EL (cell line): ENCODE results near the gene IPCEF1.

Experiments used
- DNase-seq: peaks from one replicate; pipeline ENCODE4 v3.0.0-alpha.2; 2016

IPCEF1 gene

GRCh38 chr6:154356690-154357089 is at the start of gene IPCEF1:
Gene IPCEF1, minus strand, starts transcription at chr6:154356803. Its CDS starts 90,856 bp downstream, at chr6:154265947.
- no peak for DNase-seq

- DNase-seq, result no peak
Measured at GRCh38 chr6:154406301-154406700, 49.7 kb upstream of the IPCEF1 start.

- peak; percentile 76 for DNase-seq
Measured at GRCh38 chr6:154404791-154405400, 48.3 kb upstream of the IPCEF1 start.

GRCh38 chr6:154403788-154404187 is 47.2 kb upstream of the IPCEF1 start:
- peak; percentile 86 for DNase-seq

GRCh38 chr6:154402081-154402780 is 45.6 kb upstream of the IPCEF1 start:
- no peak for DNase-seq

GRCh38 chr6:154399097-154399496 is 42.5 kb upstream of the IPCEF1 start:
- peak; percentile 65 for DNase-seq

- no peak for DNase-seq
Measured at GRCh38 chr6:154397491-154398195, 41.0 kb upstream of the IPCEF1 start.

GRCh38 chr6:154395878-154396277 is 39.3 kb upstream of the IPCEF1 start:
- no peak for DNase-seq

GRCh38 chr6:154395316-154395715 is 38.7 kb upstream of the IPCEF1 start:
- DNase-seq, result no peak

GRCh38 chr6:154394571-154394970 is 38.0 kb upstream of the IPCEF1 start:
- no peak for DNase-seq

- no peak for DNase-seq
Measured at GRCh38 chr6:154390034-154390433, 33.4 kb upstream of the IPCEF1 start.

GRCh38 chr6:154388803-154389202 is 32.2 kb upstream of the IPCEF1 start:
- DNase-seq, result peak; percentile 62

GRCh38 chr6:154386848-154387717 is 30.5 kb upstream of the IPCEF1 start:
- DNase-seq, result peak; percentile 93

GRCh38 chr6:154384191-154384590 is 27.6 kb upstream of the IPCEF1 start:
- DNase-seq, result no peak

- DNase-seq, result no peak
Measured at GRCh38 chr6:154383273-154383672, 26.7 kb upstream of the IPCEF1 start.

- no peak for DNase-seq
Measured at GRCh38 chr6:154382740-154383139, 26.1 kb upstream of the IPCEF1 start.

- no peak for DNase-seq
Measured at GRCh38 chr6:154381548-154381947, 24.9 kb upstream of the IPCEF1 start.

GRCh38 chr6:154380741-154381140 is 24.1 kb upstream of the IPCEF1 start:
- DNase-seq, result no peak

- DNase-seq, result no peak
Measured at GRCh38 chr6:154379585-154379984, 23.0 kb upstream of the IPCEF1 start.

GRCh38 chr6:154378518-154378917 is 21.9 kb upstream of the IPCEF1 start:
- no peak for DNase-seq

- DNase-seq, result no peak
Measured at GRCh38 chr6:154377726-154378125, 21.1 kb upstream of the IPCEF1 start.

GRCh38 chr6:154373971-154374370 is 17.4 kb upstream of the IPCEF1 start:
- no peak for DNase-seq

GRCh38 chr6:154371281-154371680 is 14.7 kb upstream of the IPCEF1 start:
- no peak for DNase-seq
